B cell (primary cell): ENCODE data around the gene MARK2. TPM values are rescaled to one million over a fixed set of nuclear protein-coding genes. Genes with fewer than 3 reads are reported as not detected.

Experiments used
- ATAC-seq: fragments of 200-7000 bp; cut with Tn5 transposase; one replicate; pipeline ENCODE4 v1.10.0; 2021; ENCODE audit warnings: low read depth, mild to moderate bottlenecking, moderate number of reproducible peaks, moderate library complexity
- CTCF ChIA-PET: fragments of 350-600 bp; sonication (Branson Sonifier 250); formaldehyde crosslinking; loops from one replicate; lab custom pipeline; 2021; ENCODE audit warnings: antibody characterized with exemption, inconsistent platforms; lab: Charles Lee
- POLR2A ChIA-PET: fragments of 350-600 bp; sonication (Branson Sonifier 250); formaldehyde crosslinking; loops from one replicate; lab custom pipeline; 2021; ENCODE audit warnings: antibody characterized with exemption; lab: Charles Lee
- DNase-seq: peaks from one replicate; pipeline ENCODE4 v3.0.0; 2013
- H2AFZ ChIP-seq: 2 replicates; pipeline ENCODE4 v1.6.1; 2012; ENCODE audit warnings: mild to moderate bottlenecking, low read depth, low read length; ENCODE audit not compliant: insufficient read depth, poor library complexity, severe bottlenecking
- H3K27ac ChIP-seq, 2 donors: 1 replicate in 1 of 2; 2 replicates in 1 of 2; pipeline ENCODE4 v1.5.1; 2012 to 2013; ENCODE audit warnings: low read length in 2 of 2, mild to moderate bottlenecking in 2 of 2, moderate library complexity in 1 of 2
- H3K27me3 ChIP-seq, 4 experiments: fragments of 200-600 bp in 1 of 4; sonication (generic) in 1 of 4; replicated peaks in 1 of 4; 1 replicate in 2 of 4; 2 replicates in 2 of 4; pipeline versions ENCODE4 v1.6.1 to v1.7.0; 2013 to 2016; ENCODE audit warnings: low read length in 3 of 4, mild to moderate bottlenecking in 2 of 4, mixed read lengths in 1 of 4, moderate library complexity in 1 of 4; ENCODE audit not compliant: insufficient read depth in 4 of 4, control insufficient read depth in 3 of 4; ENCODE audit errors: control extremely low read depth in 1 of 4
- H3K36me3 ChIP-seq, 2 experiments: replicated peaks in 1 of 2; 1 replicate in 1 of 2; 2 replicates in 1 of 2; pipeline versions ENCODE4 v1.6.1 to v1.7.1; 2013; ENCODE audit warnings: low read length in 1 of 2; ENCODE audit not compliant: insufficient read depth in 2 of 2, control insufficient read depth in 1 of 2; ENCODE audit errors: control extremely low read depth in 1 of 2, extremely low read depth in 1 of 2
- H3K4me1 ChIP-seq, 2 donors: fragments of 200-600 bp in 1 of 2; sonication (generic) in 1 of 2; 1 replicate in 1 of 2; 2 replicates in 1 of 2; pipeline versions ENCODE4 v1.5.1 to v1.6.1; 2013 to 2017; ENCODE audit warnings: low read length in 2 of 2; ENCODE audit not compliant: control insufficient read depth in 2 of 2, insufficient read depth in 2 of 2
- H3K4me2 ChIP-seq: replicated peaks from 2 replicates; pipeline ENCODE3; 2012; ENCODE audit warnings: mild to moderate bottlenecking, low read depth, low read length; ENCODE audit not compliant: poor library complexity, severe bottlenecking
- H3K4me3 ChIP-seq, 5 experiments: fragments of 200-600 bp in 1 of 5; sonication (generic) in 1 of 5; 1 replicate in 3 of 5; 2 replicates in 2 of 5; pipeline versions ENCODE4 v1.5.1 to v1.7.0; 2011 to 2016; ENCODE audit warnings: low read length in 4 of 5, mild to moderate bottlenecking in 4 of 5, low read depth in 2 of 5, control low read depth in 1 of 5, moderate library complexity in 1 of 5; ENCODE audit not compliant: insufficient read depth in 1 of 5; ENCODE audit errors: control extremely low read depth in 1 of 5, extremely low read depth in 1 of 5
- H3K79me2 ChIP-seq: fragments of 200-600 bp; sonication (generic); one replicate; pipeline ENCODE4 v1.6.0; 2016; ENCODE audit warnings: low read length; ENCODE audit not compliant: control insufficient read depth, insufficient read depth
- H3K9ac ChIP-seq: fragments of 200-600 bp; sonication (generic); 2 replicates; pipeline ENCODE4 v1.6.1; 2017; ENCODE audit warnings: mild to moderate bottlenecking, low read length, moderate library complexity
- H3K9me3 ChIP-seq, 3 donors: one replicate each; pipeline versions ENCODE4 v1.6.1 to v1.7.1; 2013; ENCODE audit warnings: low read length in 2 of 3; ENCODE audit not compliant: control insufficient read depth in 2 of 3, insufficient read depth in 1 of 3; ENCODE audit errors: control extremely low read depth in 1 of 3
- H4K20me1 ChIP-seq: 2 replicates; pipeline ENCODE4 v1.6.0; 2012; ENCODE audit warnings: mild to moderate bottlenecking, low read length; ENCODE audit not compliant: insufficient read depth, control insufficient read depth, poor library complexity, severe bottlenecking
- H3K27ac Mint-ChIP-seq: one replicate; pipeline ENCODE4 v1.8.0; 2021; ENCODE audit warnings: mixed read lengths
- H3K27me3 Mint-ChIP-seq: one replicate; pipeline ENCODE4 v1.8.0; 2021; ENCODE audit warnings: mixed read lengths
- H3K4me1 Mint-ChIP-seq: one replicate; pipeline ENCODE4 v1.8.0; 2021; ENCODE audit warnings: mixed read lengths
- H3K4me3 Mint-ChIP-seq: one replicate; pipeline ENCODE4 v1.8.0; 2021; ENCODE audit warnings: mixed read lengths
- H3K9me3 Mint-ChIP-seq: one replicate; pipeline ENCODE4 v1.8.0; 2022; ENCODE audit warnings: mixed read lengths; ENCODE audit not compliant: insufficient read depth
- EZH2 ChIP-seq: IDR thresholded peaks from 2 replicates; pipeline ENCODE4 v1.6.1; 2012; ENCODE audit warnings: borderline replicate concordance, low read depth, mild to moderate bottlenecking, moderate library complexity, low read length; ENCODE audit not compliant: insufficient read depth, poor library complexity, severe bottlenecking
- WGBS: methylation state at CpG from one replicate; pipeline ENCODE4 v1.1.5; 2013; ENCODE audit warnings: missing lambda C conversion rate; ENCODE audit not compliant: insufficient coverage; 5-methylcytosine and 5-hydroxymethylcytosine counted together
- intact Hi-C: fragments of 100-400 bp; cut with micrococcal nuclease; formaldehyde crosslinking; loops from one replicate; pipeline ENCODE4 v1.10.0; 2022
- polyA plus RNA-seq: library from polyadenylated mRNA; depleted of rRNA; stranded (reverse); fragments of >200 nt; gene quantifications from 2 replicates; pipeline ENCODE4 v1.2.3, GENCODE V29; 2012
- total RNA-seq, 2 donors: library from RNA; stranded (reverse); fragments of 120-200 nt in 1 of 2; gene quantifications; 1 replicate in 1 of 2; 2 replicates in 1 of 2; pipeline versions ENCODE4 v1.2.3 to v1.2.4, GENCODE V29; 2013 to 2022
- TF ChIP-seq, protein P1 (sequence below): fragments of 200-600 bp; IDR thresholded peaks from one replicate; pipeline ENCODE4 v1.8.0; 2022; ENCODE audit warnings: antibody characterized with exemption, mild to moderate bottlenecking

MARK2 gene
- total and polyA plus RNA-seq, 2 donors (not counting 1 experiment from before 2014, with no cell fraction given) = 47.2 to 58.1 TPM

DNA sequence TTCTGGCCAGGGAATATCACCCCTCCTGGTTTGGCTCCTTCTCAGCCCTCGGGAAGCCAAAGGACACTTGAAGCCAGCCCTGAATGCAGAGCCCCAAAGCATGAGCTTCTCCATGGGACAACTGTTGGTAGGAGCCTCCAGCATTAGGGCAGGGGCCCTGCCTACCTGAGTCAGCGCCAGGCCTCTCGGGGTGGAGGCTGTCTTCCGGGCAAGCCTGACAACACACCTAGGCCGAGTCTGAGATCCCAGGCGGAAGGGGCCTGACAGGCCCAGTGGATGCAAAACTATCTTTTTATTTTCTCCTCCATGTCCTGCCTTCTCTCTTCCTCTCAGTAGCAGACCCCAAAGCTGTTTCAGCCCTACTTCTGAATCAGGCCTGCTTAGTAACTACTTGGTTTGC is 50.4 kb downstream of the MARK2 start:
- Histone ChIP-seq H3K4me3 (peak overlapping the region in 3 of 5 experiments; percentile 36 to 88 (median 68)), H3K9ac (peak overlapping the region; percentile 82), H4K20me1 (peaks cover 92% of the 10 kb centered on the region), H3K4me2 (peak overlapping the region; percentile 98), H3K9me3 (peaks cover 0 to 3% (median 0%) of the 10 kb centered on the region in 3 donors), H3K4me1 (peaks cover 30 to 44% of the 10 kb centered on the region in 2 donors), H2AFZ (no peak overlapping the region), H3K27me3 (no peaks in the 10 kb centered on the region), H3K36me3 (peaks cover 0 to 22% of the 10 kb centered on the region in 2 experiments), H3K27ac (peak overlapping the region; percentile 67 to 82), H3K79me2 (peaks cover 99% of the 10 kb centered on the region)
- ATAC-seq = no peak
- TF ChIP-seq, protein P1, sequence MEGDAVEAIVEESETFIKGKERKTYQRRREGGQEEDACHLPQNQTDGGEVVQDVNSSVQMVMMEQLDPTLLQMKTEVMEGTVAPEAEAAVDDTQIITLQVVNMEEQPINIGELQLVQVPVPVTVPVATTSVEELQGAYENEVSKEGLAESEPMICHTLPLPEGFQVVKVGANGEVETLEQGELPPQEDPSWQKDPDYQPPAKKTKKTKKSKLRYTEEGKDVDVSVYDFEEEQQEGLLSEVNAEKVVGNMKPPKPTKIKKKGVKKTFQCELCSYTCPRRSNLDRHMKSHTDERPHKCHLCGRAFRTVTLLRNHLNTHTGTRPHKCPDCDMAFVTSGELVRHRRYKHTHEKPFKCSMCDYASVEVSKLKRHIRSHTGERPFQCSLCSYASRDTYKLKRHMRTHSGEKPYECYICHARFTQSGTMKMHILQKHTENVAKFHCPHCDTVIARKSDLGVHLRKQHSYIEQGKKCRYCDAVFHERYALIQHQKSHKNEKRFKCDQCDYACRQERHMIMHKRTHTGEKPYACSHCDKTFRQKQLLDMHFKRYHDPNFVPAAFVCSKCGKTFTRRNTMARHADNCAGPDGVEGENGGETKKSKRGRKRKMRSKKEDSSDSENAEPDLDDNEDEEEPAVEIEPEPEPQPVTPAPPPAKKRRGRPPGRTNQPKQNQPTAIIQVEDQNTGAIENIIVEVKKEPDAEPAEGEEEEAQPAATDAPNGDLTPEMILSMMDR = no peak
- no peak for TF ChIP-seq EZH2
- Mint-ChIP-seq H3K27me3 (no peaks in the 10 kb centered on the region), H3K27ac (peak overlapping the region; percentile 87), H3K9me3 (no peaks in the 10 kb centered on the region), H3K4me3 (peak overlapping the region; percentile 93), H3K4me1 (peaks cover 65% of the 10 kb centered on the region)
- no peak for DNase-seq
- ChIA-PET CTCF (interaction anchor here (1.3 kb wide), 1 partner anchor 51 kb away, joined by 3 read pairs; no protein-coding TSS in a partner anchor), POLR2A (interaction anchor here (0.5 kb wide), 1 partner anchor 719 kb away, joined by 5 read pairs; no protein-coding TSS in a partner anchor)
- intact Hi-C loops = loop anchor here (2.0 to 10.0 kb wide), 2 partner anchors 49 to 85 kb away; partner anchors contain the start of genes COX8A and NAA40
- 94% methylated on average over 6 of the region's 6 CpGs for whole genome bisulfite sequencing

DNA sequence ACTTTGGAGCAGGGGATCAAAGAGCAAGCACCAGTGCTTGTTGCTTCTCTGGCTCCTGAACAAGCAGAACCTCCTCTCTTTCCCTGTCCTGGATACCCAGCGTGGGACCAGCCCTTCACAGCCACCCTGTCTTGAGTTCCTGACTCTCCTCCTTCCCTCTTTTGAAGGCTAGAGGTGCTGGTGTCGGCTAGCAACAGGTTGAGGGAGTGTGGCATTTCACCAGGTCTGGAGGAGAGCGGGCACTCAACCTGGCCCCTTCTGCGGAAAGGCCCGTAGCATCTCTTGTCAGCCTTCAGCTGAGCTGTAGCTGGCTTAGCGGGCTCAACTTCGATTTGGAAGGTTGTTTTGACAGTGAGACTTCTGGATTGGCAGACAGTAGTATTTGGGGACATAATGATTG is 51.5 kb downstream of the MARK2 start:
- intact Hi-C loops = no loop called here
- Mint-ChIP-seq H3K27ac (peak overlapping the region; percentile 59), H3K4me3 (no peak overlapping the region), H3K9me3 (no peaks in the 10 kb centered on the region), H3K4me1 (peaks cover 62% of the 10 kb centered on the region), H3K27me3 (no peaks in the 10 kb centered on the region)
- peaks cover 98% of the 10 kb centered on the region for H3K79me2 ChIP-seq
- peaks cover 0 to 3% (median 0%) of the 10 kb centered on the region in 3 donors for H3K9me3 ChIP-seq
- ATAC-seq (no peak), DNase-seq (no peak)
- no peak overlapping the region for H3K4me3 ChIP-seq
- peaks cover 0 to 26% of the 10 kb centered on the region in 2 experiments for H3K36me3 ChIP-seq
- no peaks in the 10 kb centered on the region for H3K27me3 ChIP-seq
- no peak overlapping the region for H2AFZ ChIP-seq
- no peak overlapping the region for H3K9ac ChIP-seq
- H3K27ac ChIP-seq = peak overlapping the region in 1 of 2 donors; percentile 0
- POLR2A ChIA-PET = no interaction called here
- no peak overlapping the region for H3K4me2 ChIP-seq
- TF ChIP-seq, protein P1 = no peak
- no peak for TF ChIP-seq EZH2
- peaks cover 92% of the 10 kb centered on the region for H4K20me1 ChIP-seq
- peaks cover 30 to 39% of the 10 kb centered on the region in 2 donors for H3K4me1 ChIP-seq
- CTCF ChIA-PET = interaction anchor here (0.8 kb wide), 1 partner anchor 31 kb away, joined by 3 read pairs; no protein-coding TSS in a partner anchor
- WGBS = 83% methylated on average over 5 of the region's 7 CpGs
